ENCODE results near the gene OR5AC2.

DNA sequence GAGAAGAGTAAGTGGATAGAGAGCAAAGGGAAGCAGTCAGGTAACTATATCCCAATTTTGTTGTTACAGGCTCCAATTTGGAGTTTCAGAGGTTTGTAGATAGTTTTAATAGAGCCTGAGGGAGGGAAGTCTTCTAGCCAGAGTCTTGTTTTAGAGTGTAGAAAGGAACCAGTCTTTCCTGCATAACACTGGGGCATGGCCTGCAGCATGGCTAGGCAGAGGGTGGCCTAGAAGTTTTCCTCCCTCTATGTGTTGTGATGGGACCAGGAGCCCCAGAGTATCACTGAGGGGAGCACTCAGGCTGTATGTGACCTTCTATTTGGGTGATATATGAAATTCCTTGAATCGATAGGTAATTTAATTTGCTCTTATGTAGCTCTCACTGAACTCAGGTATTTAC is 29.3 kb upstream of the OR5AC2 start:
- no peak for TF ChIP-seq CTCF (IDR thresholded peaks at IDR 0.05)
- TF ChIP-seq POLR2A (IDR thresholded peaks at IDR 0.05), result no peak

All from body of pancreas (tissue), 4 donors.